Measurements from ENCODE around the gene BRAP.
"Not testable (repeated sequence)": the region's sequence is repeated elsewhere in the genome, so short reads cannot be mapped to it uniquely, and the experiment has no call there.

The BRAP gene

GRCh38 chr12:111684485-111685198, 1.1 kb downstream of the BRAP start:
- DNase-seq (ENCODE audit: low read depth in 4 of 4, low spot score in 1 of 4): not testable (repeated sequence)

- DNase-seq (ENCODE audit: low read depth in 4 of 4, low spot score in 1 of 4): no peak
These were observed 8.6 kb downstream of the BRAP start for GRCh38 chr12:111677186-111677585.

GRCh38 chr12:111673503-111673902, 12.3 kb downstream of the BRAP start:
- no peak for DNase-seq (ENCODE audit: low read depth in 4 of 4, low spot score in 1 of 4)

GRCh38 chr12:111672822-111673381, 12.9 kb downstream of the BRAP start:
- DNase-seq (ENCODE audit: low read depth in 4 of 4, low spot score in 1 of 4): no peak

- DNase-seq (ENCODE audit: low read depth in 4 of 4, low spot score in 1 of 4): no peak
These were observed 20.5 kb downstream of the BRAP start for GRCh38 chr12:111664961-111665865.

GRCh38 chr12:111664499-111664898, 21.3 kb downstream of the BRAP start:
- DNase-seq (ENCODE audit: low read depth in 4 of 4, low spot score in 1 of 4): no peak

- no peak for DNase-seq (ENCODE audit: low read depth in 4 of 4, low spot score in 1 of 4)
These were observed 29.7 kb downstream of the BRAP start for GRCh38 chr12:111656016-111656415.

- no peak for DNase-seq (ENCODE audit: low read depth in 4 of 4, low spot score in 1 of 4)
These were observed 30.4 kb downstream of the BRAP start for GRCh38 chr12:111655356-111655755.

- no peak for DNase-seq (ENCODE audit: low read depth in 4 of 4, low spot score in 1 of 4)
These were observed 32.2 kb downstream of the BRAP start for GRCh38 chr12:111653596-111653995.

- DNase-seq (ENCODE audit: low read depth in 4 of 4, low spot score in 1 of 4): not testable (repeated sequence)
These were observed 33.2 kb downstream of the BRAP start for GRCh38 chr12:111652530-111652929.

GRCh38 chr12:111650912-111651311, 34.8 kb downstream of the BRAP start:
- no peak for DNase-seq (ENCODE audit: low read depth in 4 of 4, low spot score in 1 of 4)

- no peak for DNase-seq (ENCODE audit: low read depth in 4 of 4, low spot score in 1 of 4)
These were observed 40.3 kb downstream of the BRAP start for GRCh38 chr12:111645433-111645832.

- no peak for DNase-seq (ENCODE audit: low read depth in 4 of 4, low spot score in 1 of 4)
These were observed 42.3 kb downstream of the BRAP start for GRCh38 chr12:111643427-111643826.

GRCh38 chr12:111642681-111643426, 42.9 kb downstream of the BRAP start:
- DNase-seq (ENCODE audit: low read depth in 4 of 4, low spot score in 1 of 4): no peak

GRCh38 chr12:111640506-111640905, 45.2 kb downstream of the BRAP start:
- no peak for DNase-seq (ENCODE audit: low read depth in 4 of 4, low spot score in 1 of 4)

- no peak for DNase-seq (ENCODE audit: low read depth in 4 of 4, low spot score in 1 of 4)
These were observed 47.2 kb downstream of the BRAP start for GRCh38 chr12:111638556-111638955.

- DNase-seq (ENCODE audit: low read depth in 4 of 4, low spot score in 1 of 4): no peak
These were observed 49.4 kb downstream of the BRAP start for GRCh38 chr12:111636209-111636945.

- DNase-seq (ENCODE audit: low read depth in 4 of 4, low spot score in 1 of 4): no peak
These were observed 50.2 kb downstream of the BRAP start for GRCh38 chr12:111635524-111635923.

- no peak for DNase-seq (ENCODE audit: low read depth in 4 of 4, low spot score in 1 of 4)
These were observed 57.1 kb downstream of the BRAP start for GRCh38 chr12:111628505-111629260.

GRCh38 chr12:111626230-111626629, 59.5 kb downstream of the BRAP start:
- no peak for DNase-seq (ENCODE audit: low read depth in 4 of 4, low spot score in 1 of 4)
